ENCODE data around the gene MYBPH.

Gene MYBPH

GRCh38 chr1:203175237-203175826, at the start of gene MYBPH:
TSS of gene MYBPH (minus strand) at chr1:203175826. CDS start at chr1:203175755, 71 bp downstream.
- FAIRE-seq, result no peak

GRCh38 chr1:203225071-203225470, 49.4 kb upstream of the MYBPH start:
- no peak for FAIRE-seq

- no peak for FAIRE-seq
These were observed 47.6 kb upstream of the MYBPH start for GRCh38 chr1:203223012-203223775.

- no peak for FAIRE-seq
These were observed 44.3 kb upstream of the MYBPH start for GRCh38 chr1:203219934-203220333.

- no peak for FAIRE-seq
These were observed 43.5 kb upstream of the MYBPH start for GRCh38 chr1:203219171-203219570.

- FAIRE-seq, result no peak
These were observed 42.0 kb upstream of the MYBPH start for GRCh38 chr1:203217668-203218067.

- FAIRE-seq, result no peak
These were observed 41.6 kb upstream of the MYBPH start for GRCh38 chr1:203217139-203217655.

GRCh38 chr1:203216274-203217138, 40.9 kb upstream of the MYBPH start:
- no peak for FAIRE-seq

- FAIRE-seq, result no peak
These were observed 39.9 kb upstream of the MYBPH start for GRCh38 chr1:203215573-203215972.

- FAIRE-seq, result no peak
These were observed 39.2 kb upstream of the MYBPH start for GRCh38 chr1:203214871-203215270.

- no peak for FAIRE-seq
These were observed 37.5 kb upstream of the MYBPH start for GRCh38 chr1:203213126-203213525.

GRCh38 chr1:203211812-203212211, 36.2 kb upstream of the MYBPH start:
- FAIRE-seq, result no peak

GRCh38 chr1:203210988-203211387, 35.4 kb upstream of the MYBPH start:
- FAIRE-seq, result no peak

GRCh38 chr1:203210350-203210749, 34.7 kb upstream of the MYBPH start:
- no peak for FAIRE-seq

GRCh38 chr1:203208181-203208580, 32.6 kb upstream of the MYBPH start:
- FAIRE-seq, result no peak

GRCh38 chr1:203207751-203208150, 32.1 kb upstream of the MYBPH start:
- no peak for FAIRE-seq

GRCh38 chr1:203206129-203206687, 30.6 kb upstream of the MYBPH start:
- FAIRE-seq, result no peak

GRCh38 chr1:203204756-203205155, 29.1 kb upstream of the MYBPH start:
- no peak for FAIRE-seq

- no peak for FAIRE-seq
These were observed 27.0 kb upstream of the MYBPH start for GRCh38 chr1:203202431-203203245.

GRCh38 chr1:203201516-203202205, 26.0 kb upstream of the MYBPH start:
- FAIRE-seq, result no peak

- no peak for FAIRE-seq
These were observed 25.3 kb upstream of the MYBPH start for GRCh38 chr1:203200916-203201315.
